OCI-M2 (cell line): ENCODE data around the gene SMAP2.

Experiments used
- DNase-seq: peaks from one replicate; lab custom pipeline; 2025; ENCODE audit not compliant: unreplicated experiment; lab: John Stamatoyannopoulos, UW

The SMAP2 gene

DNA sequence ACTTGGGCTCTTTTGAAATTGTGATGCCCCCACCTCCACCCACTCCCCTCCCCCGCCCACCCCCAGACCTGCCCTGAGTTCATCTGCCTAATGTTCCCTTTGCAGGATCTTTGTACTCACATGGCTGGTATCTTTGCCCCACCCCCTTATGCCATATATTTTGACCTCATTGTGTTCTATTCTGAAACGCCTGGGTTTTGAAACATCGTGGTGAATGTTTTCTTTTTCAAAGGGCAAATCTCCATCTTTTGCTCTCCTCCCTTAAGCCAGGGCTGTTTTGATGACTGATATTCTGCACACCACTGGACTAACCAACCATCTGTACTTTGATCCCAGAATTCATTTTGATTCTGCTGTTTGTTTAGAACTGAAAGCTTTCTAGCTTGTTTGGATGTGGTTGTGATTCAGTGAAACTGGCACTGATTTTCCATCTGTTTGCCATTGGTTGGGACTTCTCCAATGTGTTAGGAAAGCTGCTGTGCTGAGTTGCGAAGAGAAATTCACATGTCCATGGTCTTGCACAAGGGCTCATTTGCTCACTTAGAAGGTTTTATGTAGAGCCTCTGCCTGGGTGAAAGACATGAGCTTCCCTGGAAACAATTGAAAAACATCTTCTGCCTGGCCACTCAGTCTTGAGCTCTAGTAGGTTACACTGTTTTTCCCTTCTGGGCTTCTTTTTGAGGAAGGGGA is 16.5 kb downstream of the SMAP2 start:
- DNase-seq, result no peak

DNA sequence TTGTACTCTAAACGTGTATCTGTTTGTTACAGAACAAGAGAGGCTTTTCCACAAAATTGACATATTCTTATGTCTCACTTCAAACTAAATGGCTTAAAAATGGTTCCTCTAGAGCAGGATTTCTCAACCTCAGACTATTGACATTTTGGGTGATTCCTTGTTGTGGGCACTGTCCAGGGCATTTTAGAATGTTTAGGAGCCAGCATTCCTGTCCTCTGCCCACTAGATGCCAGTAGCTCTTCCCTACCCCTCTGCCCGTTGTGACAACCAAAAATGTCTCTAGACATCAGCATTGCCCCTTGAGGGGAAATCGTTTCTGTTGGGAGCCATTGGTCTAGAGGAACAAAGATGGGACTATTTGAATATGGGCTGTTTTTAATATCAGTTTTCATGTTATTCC is 17.3 kb downstream of the SMAP2 start:
- no peak for DNase-seq

DNA sequence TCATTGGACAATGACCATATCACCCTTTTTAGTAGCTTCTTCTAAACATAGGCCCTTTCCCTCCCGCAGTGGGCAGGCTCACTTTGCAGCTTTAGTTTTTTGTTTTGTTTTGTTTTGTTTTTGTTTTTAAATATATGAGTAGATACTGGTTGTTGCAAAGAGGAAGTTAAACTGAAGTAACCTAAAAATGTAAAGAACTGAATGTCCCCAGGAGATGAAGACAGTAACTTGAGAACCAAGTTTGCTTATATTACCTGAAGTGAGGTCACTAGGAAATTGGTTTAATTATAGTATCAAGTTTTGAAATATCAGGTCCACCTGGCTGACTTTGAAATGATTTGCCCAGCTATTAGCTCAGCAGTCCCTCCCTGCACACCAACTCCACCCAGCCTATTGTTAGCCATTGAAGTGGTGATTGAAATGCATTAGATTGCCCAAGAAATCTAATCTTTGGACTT is 18.2 kb downstream of the SMAP2 start:
- no peak for DNase-seq

DNA sequence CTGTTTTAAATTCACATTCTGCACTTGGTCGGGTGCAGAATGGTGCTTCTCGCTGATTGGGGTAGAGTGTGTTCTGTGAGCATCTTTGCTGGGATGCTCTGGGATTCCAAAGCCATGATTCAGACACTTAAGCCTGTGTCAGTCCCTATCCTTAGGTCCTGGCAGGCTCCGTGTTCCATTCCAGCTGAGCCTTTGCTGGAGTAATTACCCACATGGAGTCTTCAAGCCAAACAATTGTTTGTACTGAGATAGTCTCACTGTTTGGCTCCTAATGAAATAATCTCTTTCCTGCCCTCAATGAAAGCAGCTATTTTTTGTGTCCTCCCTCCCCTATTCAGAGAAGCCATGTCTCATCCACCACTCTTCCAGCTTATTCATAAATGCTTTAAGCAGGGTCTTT is 18.7 kb downstream of the SMAP2 start:
- no peak for DNase-seq

DNA sequence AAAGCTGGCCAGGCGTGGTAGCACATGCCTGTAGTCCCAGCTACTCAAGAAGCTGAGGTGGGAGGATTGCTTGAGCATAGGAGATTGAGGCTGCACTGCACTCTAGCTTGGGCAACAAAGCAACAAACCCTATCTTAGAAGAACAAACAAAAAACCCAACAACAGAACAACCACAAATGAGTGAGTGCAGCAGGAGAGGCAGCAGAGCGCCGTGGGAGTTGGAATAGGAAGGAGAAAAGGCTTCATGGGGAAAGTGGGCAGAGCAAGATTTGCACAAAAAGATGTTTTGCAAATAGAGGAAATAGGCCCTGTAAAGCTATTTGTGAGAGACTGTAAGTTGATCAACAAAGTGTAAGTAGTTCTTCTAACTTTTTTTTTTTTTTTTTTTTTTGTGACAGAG is 19.6 kb downstream of the SMAP2 start:
- no peak for DNase-seq

DNA sequence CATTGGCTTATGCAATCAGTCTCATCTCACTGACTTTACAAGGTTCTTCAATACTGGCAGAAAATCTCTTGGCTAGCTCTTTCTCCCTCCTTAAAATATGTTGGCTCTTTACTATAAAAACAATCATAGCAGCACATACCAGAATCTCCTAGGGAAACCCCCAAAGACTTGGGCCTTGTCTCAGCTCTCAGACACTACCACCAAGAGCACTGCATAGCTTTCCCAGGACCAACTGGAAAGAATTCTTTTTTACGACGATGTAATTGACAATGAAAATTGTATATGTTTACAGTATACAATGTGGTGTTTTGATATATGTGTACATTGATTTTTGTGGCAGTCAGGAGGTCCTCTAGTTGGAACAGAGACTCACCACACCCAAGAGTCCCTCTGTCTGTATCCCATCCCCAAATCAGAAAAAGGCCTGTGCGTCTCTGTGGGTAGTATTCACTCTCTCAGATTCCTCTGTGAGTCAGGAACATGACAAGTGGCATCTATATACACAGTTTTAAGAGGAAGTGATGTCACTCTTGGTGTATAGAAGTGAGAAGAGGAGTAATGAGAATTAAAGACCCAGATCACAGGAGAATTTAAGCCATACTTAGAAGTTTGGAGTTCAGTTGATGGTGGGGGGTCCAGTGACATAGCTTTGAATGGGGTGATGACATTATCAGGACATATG is 21.1 kb downstream of the SMAP2 start:
- DNase-seq, result no peak

DNA sequence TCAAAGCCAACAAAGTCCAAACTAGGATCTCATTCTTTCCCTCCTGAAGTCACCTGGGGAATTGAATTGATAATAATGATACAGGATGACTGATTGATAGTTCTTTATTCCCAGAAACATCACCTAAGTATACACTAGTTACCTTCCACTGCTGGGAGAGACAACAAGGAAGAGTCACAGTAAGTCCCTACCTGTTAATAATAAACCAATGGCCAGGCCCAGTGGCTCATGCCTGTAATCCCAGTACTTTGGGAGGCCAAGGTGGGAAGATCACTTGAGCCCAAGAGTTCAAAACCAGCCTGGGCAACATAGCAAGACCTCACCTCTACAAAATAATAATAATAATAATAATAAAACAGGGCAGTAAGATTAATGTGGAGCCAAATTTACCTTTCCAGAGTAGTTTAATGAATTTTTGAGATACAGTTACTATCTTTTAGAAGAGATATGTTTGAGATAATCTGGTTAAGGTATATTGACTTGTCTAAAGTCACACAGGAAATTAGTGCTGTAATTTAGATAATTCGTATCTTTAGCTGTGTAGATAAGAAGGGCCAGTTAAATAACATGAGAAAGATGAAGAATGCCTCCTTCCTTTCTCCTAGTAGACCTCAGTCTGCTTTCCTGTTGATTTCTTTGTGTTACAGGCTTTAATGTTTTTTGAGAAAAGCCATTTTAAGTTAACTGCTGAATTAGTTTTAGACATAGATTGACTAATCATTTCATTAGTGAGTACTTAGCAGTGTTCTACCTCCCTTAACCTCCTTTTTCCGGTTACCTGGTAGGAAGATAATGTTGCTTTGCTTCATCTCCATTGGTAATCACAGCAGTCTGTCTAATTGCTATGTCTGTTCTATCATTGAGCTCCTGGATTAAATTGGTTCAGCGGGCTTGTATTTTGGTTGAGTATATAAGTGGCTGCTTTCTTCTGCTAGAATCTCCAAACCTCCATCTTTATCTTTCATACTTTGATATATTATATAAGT is 22.0 kb downstream of the SMAP2 start:
- no peak for DNase-seq

DNA sequence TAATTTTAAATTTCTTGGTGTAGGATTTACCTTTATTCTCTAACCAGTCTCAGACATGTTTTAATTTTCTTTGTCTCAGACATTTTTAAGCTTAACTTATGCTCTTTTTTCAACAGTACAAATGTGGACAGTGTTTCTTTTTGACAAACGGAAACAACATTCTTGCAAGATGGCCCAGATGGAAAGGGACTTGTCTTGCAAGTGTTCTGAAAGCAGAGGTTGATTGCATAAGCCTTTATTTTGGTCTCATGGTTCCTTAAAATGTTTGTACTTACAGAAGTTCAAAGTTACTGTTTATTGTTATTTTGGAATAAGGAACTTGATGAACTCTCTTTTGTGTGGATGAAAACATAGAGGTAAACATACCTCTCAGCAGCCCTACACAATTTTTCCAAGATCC is 22.9 kb downstream of the SMAP2 start:
- no peak for DNase-seq

DNA sequence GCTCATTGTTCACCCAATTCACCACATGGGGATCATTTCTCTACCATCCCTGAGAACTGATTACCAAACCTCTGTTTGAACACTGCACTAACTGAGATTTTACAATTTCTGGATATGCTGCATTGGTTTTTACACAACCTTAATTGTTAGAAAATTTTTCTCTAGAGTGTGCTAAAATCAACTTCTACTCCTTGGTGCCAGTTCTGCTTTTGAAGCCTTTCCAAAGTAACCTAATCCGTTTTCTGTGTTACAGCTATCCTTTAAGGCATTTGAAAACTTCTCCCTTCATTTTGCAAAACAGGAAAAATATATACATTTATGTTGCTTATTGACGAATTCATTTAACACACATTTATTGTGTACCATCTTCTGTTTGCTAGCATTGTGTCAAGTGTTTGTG is 23.7 kb downstream of the SMAP2 start:
- DNase-seq, result no peak

DNA sequence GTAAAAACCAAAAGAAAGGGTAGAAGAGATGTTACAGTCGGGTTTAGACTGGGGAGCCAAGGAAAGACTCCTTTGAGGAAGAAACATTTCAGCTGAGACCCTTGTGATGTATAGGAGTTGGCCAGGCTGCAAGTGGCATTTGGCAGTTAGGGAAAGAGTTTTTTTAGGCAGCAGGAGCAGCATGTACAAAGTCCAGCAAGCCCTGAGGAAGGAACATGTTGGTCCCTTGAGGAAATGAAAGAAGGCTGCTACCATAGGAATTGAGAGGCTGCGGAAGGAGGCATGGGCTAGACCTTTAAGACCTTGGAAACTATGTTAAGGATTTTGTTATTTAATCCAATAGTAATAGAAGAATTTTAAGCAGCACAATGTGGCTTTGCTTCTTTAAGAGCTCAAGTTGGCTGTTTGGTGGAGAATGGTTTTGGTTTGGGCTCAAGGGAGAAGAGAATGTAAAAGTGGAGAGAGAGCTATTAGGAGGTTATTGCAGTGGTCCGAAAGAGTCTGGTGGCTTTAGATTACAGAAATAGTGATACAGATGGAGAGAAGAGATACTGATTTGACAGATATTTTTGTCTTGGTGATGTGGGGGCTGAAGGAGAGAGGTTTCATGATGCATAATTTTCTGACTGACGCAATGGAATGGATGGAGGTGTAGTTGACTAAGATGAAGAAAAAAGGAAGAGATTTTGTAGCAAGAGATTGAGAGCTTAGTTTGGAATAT is 26.6 kb downstream of the SMAP2 start:
- DNase-seq, result no peak

DNA sequence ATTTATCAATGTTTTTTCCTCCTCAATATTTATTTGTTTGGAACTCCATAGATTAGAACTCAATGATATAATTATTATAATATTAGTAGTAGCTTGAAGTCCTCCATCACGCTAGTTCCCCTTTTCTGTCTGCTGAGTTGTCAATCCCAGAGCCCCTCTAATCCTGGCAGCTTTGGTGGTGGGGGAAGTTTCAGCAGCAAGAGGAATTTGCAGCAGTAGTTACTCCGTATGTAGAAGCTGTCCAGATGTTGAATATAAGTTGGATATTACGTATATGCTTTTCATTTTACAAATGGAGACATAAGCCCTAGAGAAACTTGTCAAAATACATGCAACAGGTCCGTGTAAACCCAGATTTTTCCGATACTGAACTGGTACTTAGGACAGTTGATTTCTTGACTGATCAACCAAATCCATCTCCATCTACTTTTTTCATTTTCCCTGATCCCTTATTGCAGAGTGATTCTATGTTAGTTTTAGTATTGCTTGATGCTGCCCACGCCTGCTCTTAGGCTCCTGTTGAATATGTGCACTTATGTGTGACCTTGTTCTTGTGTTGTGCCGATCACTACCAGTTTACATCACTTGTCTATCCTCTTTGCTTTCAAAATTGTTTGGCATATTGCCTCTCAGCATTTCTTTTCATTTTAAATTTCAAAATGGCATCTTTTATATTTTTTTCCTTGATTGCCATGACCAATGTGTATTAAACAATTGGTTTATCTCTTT is 28.1 kb downstream of the SMAP2 start:
- DNase-seq, result no peak

DNA sequence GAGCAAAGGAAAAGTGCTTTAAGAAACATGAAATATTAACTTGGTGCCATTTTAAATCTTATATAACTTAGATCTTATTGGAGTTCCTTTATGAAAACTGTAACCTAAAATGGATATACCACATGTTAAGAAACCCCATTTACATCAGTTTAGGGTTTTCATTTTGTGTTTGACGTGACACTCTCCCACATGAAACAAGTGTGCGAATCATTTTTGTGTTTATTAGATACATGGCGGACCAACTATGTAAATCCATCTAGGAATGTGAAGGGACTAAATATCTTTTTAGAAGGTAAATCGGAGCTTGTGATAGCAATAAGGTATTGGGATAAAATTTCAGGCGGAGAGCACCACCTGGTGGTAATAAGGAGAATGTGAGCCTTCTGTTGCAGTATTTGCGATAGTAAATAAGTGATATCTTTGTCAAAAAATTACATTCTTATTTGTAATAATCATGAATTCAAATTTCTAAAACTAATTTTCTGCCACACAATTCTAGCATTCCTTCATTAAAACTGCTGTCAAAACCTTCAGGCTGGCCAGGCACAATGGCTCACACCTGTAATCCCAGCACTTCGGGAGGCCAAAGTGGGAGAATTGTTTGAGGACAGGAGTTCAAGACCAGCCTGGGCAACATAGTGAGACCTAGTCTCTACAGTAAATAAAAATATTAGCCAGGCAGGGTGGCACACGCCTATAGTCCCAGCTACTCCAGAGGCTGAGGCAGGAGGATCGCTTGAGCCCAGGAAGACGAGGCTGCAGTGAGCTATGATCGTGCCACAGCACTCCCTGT is 31.3 kb downstream of the SMAP2 start:
- DNase-seq, result no peak

DNA sequence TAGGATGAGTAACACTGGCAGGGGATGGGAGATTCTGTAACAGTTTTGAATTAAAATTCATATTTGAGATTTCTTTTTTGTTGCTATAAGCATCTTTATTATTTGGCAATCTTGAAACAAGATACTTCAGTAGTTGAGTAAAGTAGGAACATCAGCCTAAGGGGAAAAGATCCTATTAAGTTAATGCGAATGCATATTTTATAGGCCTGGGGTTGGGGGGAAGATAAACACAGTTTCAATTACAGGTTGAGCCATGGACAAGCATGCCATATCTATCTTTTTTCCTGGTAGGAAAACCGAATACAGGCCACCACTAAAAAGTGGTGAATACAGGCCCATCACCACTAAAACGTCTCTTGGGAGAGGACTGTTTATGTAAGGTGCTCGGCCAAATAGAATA is 32.3 kb downstream of the SMAP2 start:
- DNase-seq, result no peak

DNA sequence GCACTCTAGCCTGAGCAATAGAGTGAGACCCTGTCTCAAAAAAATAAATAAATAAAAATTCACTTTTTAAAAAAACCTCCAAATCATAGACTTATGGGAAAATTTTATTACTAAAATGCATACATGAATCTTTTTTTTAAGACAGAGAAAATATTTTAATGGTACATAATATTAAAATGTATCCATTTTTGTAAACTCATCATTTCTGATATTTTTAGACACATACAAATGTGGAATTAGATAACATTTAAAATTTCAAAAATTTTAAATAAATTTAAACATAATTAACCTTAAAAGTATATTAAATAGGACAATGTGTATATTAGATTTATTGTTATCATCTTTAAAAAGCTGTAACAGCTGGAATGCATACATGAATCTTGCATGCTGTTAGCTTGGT is 33.9 kb downstream of the SMAP2 start:
- DNase-seq, result no peak

DNA sequence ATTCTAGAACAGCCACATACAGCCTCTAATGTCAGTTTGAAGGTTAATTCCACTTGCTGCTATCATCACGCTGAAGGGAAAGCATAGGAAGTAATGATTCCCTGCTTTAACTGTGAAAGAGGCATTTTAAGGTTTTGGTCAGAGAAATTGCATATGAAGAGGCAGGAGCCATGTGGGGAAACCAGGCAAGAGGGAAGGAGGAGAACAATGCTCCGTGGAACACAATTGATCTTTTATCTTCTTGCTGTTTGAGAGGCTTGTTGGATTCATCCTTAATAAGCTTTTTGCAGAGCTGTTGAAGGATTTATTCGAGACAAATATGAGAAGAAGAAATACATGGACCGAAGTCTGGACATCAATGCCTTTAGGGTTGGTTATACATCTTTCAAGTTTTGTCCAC is 35.9 kb downstream of the SMAP2 start:
- DNase-seq, result no peak

DNA sequence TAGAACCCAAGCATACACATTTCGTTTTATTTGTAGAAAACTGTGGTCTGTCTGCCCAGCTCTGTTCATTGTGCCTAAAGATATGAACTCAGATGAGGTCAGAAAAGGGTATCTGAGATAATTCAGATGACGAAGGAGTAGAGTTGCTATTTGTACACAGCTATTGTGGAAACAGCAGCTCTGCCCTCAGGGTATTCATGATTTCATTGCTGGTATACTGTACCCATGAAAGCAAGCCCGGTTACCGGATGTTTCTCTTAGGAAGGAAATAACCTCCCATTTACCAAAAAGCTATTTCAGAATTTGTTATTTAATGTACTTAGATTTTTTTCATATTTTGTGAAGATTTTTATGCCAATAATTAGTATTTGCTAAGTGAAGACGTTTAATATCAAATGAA is 37.8 kb downstream of the SMAP2 start:
- no peak for DNase-seq

DNA sequence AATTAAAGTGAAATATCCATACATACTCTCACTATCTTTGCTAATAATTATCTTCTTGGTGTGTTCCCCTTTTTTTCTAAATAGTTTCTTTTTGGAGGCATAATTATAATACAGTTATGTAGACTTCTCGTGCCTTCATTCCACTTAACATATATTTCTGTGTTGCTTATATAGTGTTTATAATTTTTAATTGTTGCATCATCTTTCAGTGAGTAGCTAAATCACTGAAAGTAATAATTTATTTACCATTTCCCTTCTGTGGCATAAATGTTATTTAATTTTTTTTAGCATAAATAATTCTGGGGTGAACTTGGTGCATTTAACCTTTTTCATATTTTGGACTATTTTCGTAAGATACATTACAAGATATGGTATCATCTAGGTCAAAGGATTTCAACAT is 38.3 kb downstream of the SMAP2 start:
- DNase-seq, result no peak

DNA sequence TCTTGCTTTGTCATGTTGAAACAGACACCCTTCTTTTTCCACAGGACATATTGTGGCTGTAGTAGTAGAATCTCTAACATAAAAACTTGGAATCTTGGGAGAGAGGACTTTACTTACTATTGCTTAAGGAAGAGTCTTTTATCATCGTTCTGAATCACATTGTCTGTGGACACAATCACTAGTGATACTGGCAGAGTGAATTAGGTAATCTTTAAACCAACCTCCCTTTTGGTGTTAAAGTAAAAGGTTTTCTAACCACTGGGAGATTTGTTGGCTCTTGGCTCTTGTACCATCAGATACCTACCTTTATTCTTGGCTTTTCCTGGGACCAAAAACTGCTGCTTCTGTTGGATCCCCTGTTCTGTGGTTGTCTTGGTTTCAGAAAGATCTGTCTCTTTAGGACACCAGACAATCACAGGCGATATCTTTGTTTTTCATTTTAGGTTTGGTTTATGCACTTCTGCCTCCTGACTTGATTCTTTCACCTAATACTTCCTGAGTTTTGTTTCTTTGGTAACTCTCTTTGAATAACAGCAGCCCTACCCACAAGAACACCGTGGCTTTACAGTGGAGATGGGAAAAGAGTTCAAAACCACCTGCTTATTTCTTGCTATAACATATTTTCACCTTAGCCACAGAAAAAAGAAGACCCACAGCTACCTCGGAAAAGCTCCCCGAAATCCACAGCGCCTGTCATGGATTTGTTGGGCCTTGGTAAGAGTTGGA is 40.2 kb downstream of the SMAP2 start:
- DNase-seq, result no peak

DNA sequence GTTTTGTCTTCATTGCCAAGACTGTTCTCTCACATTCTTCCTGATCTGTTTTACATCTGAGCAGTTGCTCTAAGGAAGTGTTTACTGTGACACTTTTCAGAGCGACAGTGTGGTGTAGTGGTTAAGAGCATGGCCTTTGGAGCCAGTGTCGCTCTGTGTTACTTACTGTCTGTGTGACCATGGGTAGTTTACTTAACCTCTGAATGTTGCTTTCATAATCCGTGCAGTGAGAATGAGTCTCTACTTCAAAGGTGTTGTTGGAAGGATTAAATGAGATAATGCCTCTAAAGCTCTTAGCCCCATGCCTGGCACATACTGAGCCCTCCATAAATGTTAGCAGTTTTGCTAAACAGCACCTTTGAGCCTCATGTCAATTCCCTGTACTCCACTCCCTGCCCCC is 40.8 kb downstream of the SMAP2 start:
- no peak for DNase-seq
